Dendritic cell treated with granulocyte-macrophage colony-stimulating factor and Interleukin-4, amounts not matched to agents 40 ng/mL and 50 ng/mL, for 4 days (primary cell): ENCODE measurements around the gene NPAS2.

Source experiments
- H3K27ac Mint-ChIP-seq: one replicate; pipeline ENCODE4 v1.8.0; 2022; ENCODE audit warnings: mild to moderate bottlenecking, mixed read lengths
- H3K27me3 Mint-ChIP-seq: one replicate; pipeline ENCODE4 v1.8.0; 2022; ENCODE audit warnings: mild to moderate bottlenecking, mixed read lengths
- H3K36me3 Mint-ChIP-seq: one replicate; pipeline ENCODE4 v1.8.0; 2022; ENCODE audit warnings: low read depth, mixed read lengths
- H3K4me1 Mint-ChIP-seq: one replicate; pipeline ENCODE4 v1.8.0; 2022; ENCODE audit warnings: low read depth, mixed read lengths
- H3K4me3 Mint-ChIP-seq: one replicate; pipeline ENCODE4 v1.8.0; 2022; ENCODE audit warnings: mild to moderate bottlenecking, moderate library complexity, mixed read lengths
- H3K9me3 Mint-ChIP-seq: one replicate; pipeline ENCODE4 v1.8.0; 2022; ENCODE audit warnings: mixed read lengths
- intact Hi-C: fragments of 100-400 bp; cut with micrococcal nuclease; formaldehyde crosslinking; loops from one replicate; pipeline ENCODE4 v1.15.0; 2022

NPAS2 gene

DNA sequence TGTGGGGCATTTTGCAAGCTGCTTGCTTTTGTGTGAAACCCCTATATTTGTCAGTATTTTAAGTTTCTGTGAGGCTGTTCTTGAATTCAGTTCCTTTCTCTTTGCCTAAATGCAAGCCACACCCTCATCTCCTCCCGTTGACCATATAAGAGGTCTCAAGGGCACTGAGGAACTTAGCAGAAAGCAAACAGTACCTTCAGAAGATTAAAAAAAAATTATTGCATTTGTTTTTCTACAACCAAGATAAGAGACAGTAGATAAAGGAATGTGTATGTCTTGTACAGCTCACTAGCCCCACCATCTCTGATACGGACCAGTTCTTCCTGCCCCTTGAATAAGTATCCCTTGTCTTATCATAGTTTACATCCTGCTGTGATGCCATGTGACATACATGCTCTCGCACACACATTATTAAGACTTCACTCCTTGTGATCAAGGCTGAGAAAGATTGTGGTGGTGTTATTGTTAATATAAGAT, 64.2 kb downstream of the NPAS2 start:
- H3K36me3 Mint-ChIP-seq = no peaks in the 10 kb centered on the region
- no peaks in the 10 kb centered on the region for H3K9me3 Mint-ChIP-seq
- peaks cover 12% of the 10 kb centered on the region for H3K27me3 Mint-ChIP-seq
- H3K4me1 Mint-ChIP-seq = peaks cover 17% of the 10 kb centered on the region
- H3K4me3 Mint-ChIP-seq = no peak overlapping the region
- intact Hi-C loops = no loop called here
- no peak overlapping the region for H3K27ac Mint-ChIP-seq

DNA sequence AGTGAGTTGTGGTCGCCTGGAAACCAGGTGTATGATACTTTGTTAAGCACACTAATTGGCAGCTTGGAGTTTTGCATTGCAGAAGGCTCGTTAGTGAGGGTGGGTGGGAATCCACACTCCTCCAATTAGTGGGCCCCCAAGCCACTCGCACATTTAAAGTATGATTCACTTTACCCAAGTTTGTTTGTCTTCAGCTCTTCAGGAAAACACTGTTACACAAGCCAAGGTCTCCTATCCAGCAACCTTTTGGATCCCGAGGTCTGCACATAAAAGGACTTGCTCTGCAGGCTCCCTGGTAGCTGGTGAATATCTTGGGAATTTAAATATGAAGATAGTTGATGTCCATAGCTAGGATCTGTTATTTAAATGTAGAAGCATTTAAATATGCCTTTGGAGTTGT, 66.1 kb downstream of the NPAS2 start:
- no peak overlapping the region for H3K4me3 Mint-ChIP-seq

GRCh38 chr2:100887039-100887578, 67.2 kb downstream of the NPAS2 start:
- no peak overlapping the region for H3K4me3 Mint-ChIP-seq
- H3K27ac Mint-ChIP-seq = no peak overlapping the region
- no peaks in the 10 kb centered on the region for H3K9me3 Mint-ChIP-seq
- H3K4me1 Mint-ChIP-seq = peaks cover 27% of the 10 kb centered on the region
- no peaks in the 10 kb centered on the region for H3K36me3 Mint-ChIP-seq
- intact Hi-C loops = no loop called here
- H3K27me3 Mint-ChIP-seq = peaks cover 14% of the 10 kb centered on the region

More for the DNA sequence above, 66.1 kb downstream of the NPAS2 start:
- Mint-ChIP-seq H3K27ac (no peak overlapping the region), H3K36me3 (no peaks in the 10 kb centered on the region), H3K4me1 (peaks cover 21% of the 10 kb centered on the region), H3K27me3 (peaks cover 14% of the 10 kb centered on the region), H3K9me3 (no peaks in the 10 kb centered on the region)
- intact Hi-C loops = no loop called here

DNA sequence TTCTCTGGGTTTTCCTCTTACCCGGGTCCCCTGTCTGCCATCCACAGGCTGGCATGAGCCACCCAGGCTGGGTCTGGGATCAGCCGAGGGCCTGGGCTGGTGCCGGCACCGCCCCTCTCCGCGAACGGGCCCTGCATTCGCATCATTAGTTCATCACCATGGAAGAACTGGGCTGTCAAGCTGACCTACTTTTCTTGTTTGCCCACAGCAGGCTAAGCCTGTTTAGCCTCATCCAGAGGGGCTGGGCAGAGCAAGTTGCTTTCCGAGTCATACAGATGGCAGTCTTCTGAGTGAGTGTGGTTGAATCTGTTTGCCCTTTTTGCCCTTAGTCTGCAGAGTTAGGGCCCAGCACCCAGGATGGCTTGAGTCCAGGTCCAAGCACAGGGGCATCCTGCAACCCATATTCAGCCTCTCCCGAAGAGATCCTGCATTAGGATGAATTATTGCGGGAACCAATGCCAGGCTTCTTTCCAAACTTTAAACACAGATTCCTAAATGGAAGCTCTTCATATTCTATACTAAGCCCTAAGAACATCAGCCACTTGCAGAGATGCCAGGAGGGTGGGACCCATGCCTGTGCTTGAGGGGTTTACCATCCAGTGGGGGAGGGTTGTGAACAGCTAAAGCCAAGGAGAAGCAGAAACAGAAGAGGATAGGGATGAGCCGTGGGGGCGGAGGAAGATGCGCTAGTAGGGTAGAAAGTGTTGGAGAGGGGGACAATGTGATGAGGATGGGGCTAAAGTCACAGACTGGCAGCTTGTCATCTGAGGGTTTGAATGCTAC, 68.0 kb downstream of the NPAS2 start:
- peaks cover 14% of the 10 kb centered on the region for H3K27me3 Mint-ChIP-seq
- H3K27ac Mint-ChIP-seq = peak overlapping the region; percentile 28
- H3K4me3 Mint-ChIP-seq = no peak overlapping the region
- intact Hi-C loops = no loop called here
- peaks cover 31% of the 10 kb centered on the region for H3K4me1 Mint-ChIP-seq
- no peaks in the 10 kb centered on the region for H3K9me3 Mint-ChIP-seq
- no peaks in the 10 kb centered on the region for H3K36me3 Mint-ChIP-seq

GRCh38 chr2:100888601-100889000, 68.7 kb downstream of the NPAS2 start:
- intact Hi-C loops = no loop called here
- peaks cover 31% of the 10 kb centered on the region for H3K4me1 Mint-ChIP-seq
- H3K27me3 Mint-ChIP-seq = peaks cover 14% of the 10 kb centered on the region
- H3K36me3 Mint-ChIP-seq = no peaks in the 10 kb centered on the region
- H3K27ac Mint-ChIP-seq = peak overlapping the region; percentile 28
- no peak overlapping the region for H3K4me3 Mint-ChIP-seq
- H3K9me3 Mint-ChIP-seq = no peaks in the 10 kb centered on the region

DNA sequence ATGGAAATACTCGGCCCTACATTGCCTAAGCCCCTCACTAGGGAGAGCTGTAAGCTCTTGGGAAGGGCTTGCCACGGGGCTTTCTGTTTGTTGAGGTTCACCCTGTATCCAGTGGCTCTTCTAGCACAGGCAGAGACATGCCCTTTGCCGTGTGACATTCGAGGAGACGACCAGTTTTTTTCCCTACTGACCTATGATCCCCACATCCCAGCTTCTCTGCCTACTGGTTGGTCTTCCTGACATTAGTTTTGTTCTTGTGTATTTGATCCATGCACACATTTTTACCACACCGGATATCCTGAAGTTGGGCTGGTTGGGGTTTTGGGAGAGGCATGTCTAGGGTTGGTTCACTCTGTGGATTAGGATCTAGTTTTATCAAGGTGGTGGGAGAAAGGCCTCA, 69.3 kb downstream of the NPAS2 start:
- H3K4me1 Mint-ChIP-seq = peaks cover 31% of the 10 kb centered on the region
- H3K4me3 Mint-ChIP-seq = no peak overlapping the region
- intact Hi-C loops = no loop called here

DNA sequence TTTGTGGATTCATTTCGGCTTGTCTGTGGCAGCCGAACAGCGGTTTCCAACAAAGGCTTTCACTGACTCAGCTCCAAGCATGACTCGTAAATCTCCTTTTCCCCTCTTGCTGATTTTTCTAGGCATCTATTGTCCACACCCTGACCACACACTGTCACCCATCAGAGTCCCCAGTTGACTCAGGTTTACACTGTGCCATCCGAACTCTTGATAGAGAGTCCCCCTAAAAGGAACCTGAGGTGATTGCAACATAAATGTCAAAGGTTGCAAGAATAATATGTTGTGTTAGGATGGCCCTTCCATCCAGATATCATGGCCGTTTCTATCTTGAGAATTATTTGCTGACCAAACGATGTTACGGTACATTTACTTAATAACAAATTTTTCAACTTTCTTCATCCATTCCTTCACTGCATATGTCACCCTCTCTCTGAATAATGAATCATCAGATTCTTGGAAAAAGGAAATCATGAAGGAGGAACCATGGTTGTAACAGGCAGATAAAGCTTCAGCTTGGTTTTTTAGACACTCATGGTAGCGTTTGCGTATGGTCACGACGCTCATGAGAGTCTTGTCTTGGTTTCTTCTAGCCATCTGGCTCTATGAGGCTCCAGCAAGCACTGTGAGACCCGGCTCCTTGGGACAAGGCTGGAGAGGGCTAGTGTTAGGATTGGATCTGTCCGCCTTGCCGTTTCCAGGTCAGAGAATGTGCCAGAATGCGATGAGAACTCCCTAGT, 72.1 kb downstream of the NPAS2 start:
- Mint-ChIP-seq H3K9me3 (no peaks in the 10 kb centered on the region), H3K27me3 (peaks cover 9% of the 10 kb centered on the region), H3K27ac (peak overlapping the region; percentile 61), H3K4me1 (peaks cover 31% of the 10 kb centered on the region), H3K4me3 (no peak overlapping the region), H3K36me3 (no peaks in the 10 kb centered on the region)
- intact Hi-C loops = no loop called here

More for the DNA sequence above, 69.3 kb downstream of the NPAS2 start:
- H3K27me3 Mint-ChIP-seq = peaks cover 14% of the 10 kb centered on the region
- H3K9me3 Mint-ChIP-seq = no peaks in the 10 kb centered on the region
- peak overlapping the region; percentile 28 for H3K27ac Mint-ChIP-seq
- H3K36me3 Mint-ChIP-seq = no peaks in the 10 kb centered on the region

DNA sequence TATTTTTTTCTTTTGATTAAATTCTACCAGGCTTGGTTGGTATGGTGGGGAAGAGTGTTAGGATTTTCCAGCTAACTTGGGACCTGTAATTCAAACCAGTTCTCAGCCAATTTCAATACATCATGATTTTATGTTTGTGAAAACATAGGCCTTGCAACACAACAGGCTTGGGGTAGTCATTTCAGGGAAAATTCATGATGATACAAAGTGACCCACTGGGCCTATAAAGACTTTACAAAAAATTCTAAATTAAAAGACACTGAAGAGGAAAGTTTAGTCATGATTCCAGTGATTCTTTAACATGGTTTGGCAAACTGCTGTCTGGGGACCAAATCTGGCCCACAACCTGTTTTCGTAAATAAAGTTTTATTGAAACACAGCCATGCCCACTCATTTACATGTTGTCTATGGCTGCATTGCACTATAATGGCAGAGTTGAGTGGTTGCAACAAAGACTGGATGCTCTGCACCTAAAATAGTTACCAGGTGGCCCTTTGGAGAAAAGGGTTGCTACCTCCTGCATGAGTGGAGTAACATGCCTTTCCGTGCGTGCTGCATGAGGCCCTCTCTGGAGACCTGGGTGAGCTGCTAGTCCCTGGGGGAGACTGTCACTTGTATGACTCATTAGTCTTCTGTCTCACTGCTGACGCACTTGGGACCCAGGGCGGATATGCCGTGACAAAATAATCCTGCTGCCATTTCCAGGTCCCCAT, 73.6 kb downstream of the NPAS2 start:
- peaks cover 20% of the 10 kb centered on the region for H3K4me1 Mint-ChIP-seq
- H3K27me3 Mint-ChIP-seq = peaks cover 6% of the 10 kb centered on the region
- H3K27ac Mint-ChIP-seq = no peak overlapping the region
- H3K36me3 Mint-ChIP-seq = no peaks in the 10 kb centered on the region
- intact Hi-C loops = no loop called here
- no peaks in the 10 kb centered on the region for H3K9me3 Mint-ChIP-seq
- no peak overlapping the region for H3K4me3 Mint-ChIP-seq

DNA sequence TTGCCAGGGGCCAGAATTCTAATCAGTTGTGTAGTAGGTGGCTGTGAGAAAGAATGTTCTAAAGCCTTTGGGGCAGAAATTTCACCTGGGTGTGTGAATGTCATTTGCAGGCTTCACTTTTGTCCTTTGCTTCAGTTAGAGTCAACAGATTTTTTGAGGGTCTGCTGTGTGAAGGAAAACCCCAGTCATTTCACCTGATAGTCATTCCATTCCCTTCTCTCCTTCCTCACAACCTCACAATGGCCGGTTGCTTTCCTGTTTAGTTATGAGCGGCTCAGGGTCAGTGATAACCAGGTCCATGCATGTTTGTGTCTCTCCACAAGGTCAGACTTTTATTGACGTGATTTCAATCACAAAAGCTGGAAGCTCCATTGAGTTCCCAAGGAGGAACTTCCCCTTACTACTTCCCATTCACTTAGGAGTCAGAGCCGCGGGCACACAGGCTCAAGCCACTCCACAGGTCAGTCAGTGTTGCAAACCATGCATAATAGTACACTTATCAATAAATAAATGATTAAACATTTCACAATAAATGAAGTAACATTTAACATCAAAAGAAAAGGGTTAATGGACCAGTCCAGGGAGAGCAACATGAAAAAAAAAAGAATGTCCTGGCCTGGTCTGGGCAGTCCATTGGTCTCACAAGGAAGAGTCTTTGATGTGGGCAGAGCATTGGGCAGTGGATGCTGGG, 74.3 kb downstream of the NPAS2 start:
- Mint-ChIP-seq H3K9me3 (no peaks in the 10 kb centered on the region), H3K4me3 (no peak overlapping the region), H3K27ac (no peak overlapping the region), H3K4me1 (peaks cover 13% of the 10 kb centered on the region), H3K36me3 (no peaks in the 10 kb centered on the region), H3K27me3 (peaks cover 6% of the 10 kb centered on the region)
- intact Hi-C loops = no loop called here

- Mint-ChIP-seq H3K27me3 (peaks cover 5% of the 10 kb centered on the region), H3K4me1 (peaks cover 9% of the 10 kb centered on the region), H3K36me3 (no peaks in the 10 kb centered on the region), H3K9me3 (no peaks in the 10 kb centered on the region), H3K4me3 (no peak overlapping the region), H3K27ac (no peak overlapping the region)
- intact Hi-C loops = no loop called here
These were observed 74.8 kb downstream of the NPAS2 start for GRCh38 chr2:100894796-100895156.

DNA sequence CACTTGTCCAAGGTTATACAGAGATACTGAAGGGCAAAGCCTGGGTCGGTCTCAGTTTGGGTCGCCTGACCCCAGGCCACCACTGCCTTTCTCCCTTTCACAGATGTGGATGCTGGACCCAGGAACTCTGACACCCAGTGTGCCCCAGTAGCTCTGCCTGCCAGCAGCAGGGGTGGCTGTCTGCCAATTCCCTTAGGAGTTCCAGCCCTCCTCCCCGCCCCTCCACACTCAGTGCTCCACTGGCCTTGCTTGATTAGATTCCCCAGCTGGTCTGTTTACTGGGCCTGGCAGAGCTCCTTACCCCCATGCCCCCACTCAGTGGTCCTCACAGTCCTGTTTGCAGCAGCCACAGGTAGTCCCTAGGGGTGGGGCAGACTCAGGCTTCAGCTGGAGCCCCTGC, 75.5 kb downstream of the NPAS2 start:
- Mint-ChIP-seq H3K9me3 (no peaks in the 10 kb centered on the region), H3K27ac (no peak overlapping the region), H3K36me3 (no peaks in the 10 kb centered on the region), H3K4me1 (peaks cover 9% of the 10 kb centered on the region), H3K27me3 (peaks cover 5% of the 10 kb centered on the region), H3K4me3 (no peak overlapping the region)
- intact Hi-C loops = no loop called here

DNA sequence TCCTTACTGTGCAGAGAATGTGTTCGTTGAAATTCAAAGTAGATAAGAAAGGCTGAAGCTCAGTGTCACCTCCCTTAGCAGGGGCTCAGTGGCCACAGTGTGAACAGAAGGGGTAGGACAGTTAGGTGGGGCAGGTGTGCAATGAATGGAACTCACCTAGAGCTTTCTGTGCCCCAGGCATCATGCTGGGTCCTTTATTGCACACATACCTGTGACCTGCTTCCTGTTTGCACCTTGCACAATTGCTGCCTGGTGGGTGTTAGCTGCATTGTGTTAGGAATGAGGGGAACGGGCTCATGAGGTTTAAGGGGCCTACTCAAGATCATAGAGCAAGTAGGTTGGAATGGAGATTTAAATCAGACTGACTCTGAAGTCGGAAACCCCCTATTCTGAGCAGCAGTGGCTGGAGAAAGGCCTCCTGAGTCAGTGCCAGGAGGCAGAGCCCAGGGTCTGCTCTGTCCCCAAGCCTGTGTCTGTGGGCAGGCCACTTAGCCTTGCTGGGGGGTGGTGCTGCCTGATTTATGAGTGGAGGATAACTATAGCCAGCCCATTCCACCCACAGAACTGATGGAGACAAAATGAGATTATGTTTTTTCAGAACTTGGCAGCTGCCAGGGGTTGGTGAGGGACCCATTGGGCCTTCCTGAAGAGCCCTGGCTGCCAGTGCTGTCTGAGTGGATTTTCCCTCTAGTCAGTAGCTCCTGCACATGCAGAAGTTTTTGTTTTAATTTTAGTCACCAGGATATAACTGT, 76.2 kb downstream of the NPAS2 start:
- Mint-ChIP-seq H3K36me3 (no peaks in the 10 kb centered on the region), H3K4me3 (no peak overlapping the region), H3K27ac (no peak overlapping the region), H3K9me3 (no peaks in the 10 kb centered on the region), H3K4me1 (peaks cover 9% of the 10 kb centered on the region), H3K27me3 (peaks cover 8% of the 10 kb centered on the region)
- intact Hi-C loops = no loop called here
